Endothelial cell of umbilical vein (primary cell): Measurements from ENCODE around the gene SERPINB11. TPM values are rescaled to one million over a fixed set of nuclear protein-coding genes. Genes with fewer than 3 reads are reported as not detected.

ENCODE experiments used
- BruUV-seq: library from RNA; stranded (reverse); fragments of 400-500 nt; replicated peaks from 2 replicates; lab custom pipeline; 2021; lab: Mats Ljungman, UMichigan
- CTCF ChIA-PET: fragments of 300-600, 350-600 bp; sonication (Branson Sonifier 250); formaldehyde crosslinking; loops from one replicate; lab custom pipeline; 2021; ENCODE audit warnings: antibody characterized with exemption, inconsistent platforms; lab: Charles Lee
- POLR2A ChIA-PET: fragments of 300-600, 350-600 bp; sonication (Branson Sonifier 250); formaldehyde crosslinking; loops from one replicate; lab custom pipeline; 2021; ENCODE audit warnings: antibody characterized with exemption, inconsistent platforms; lab: Charles Lee
- DNase-seq: peaks from one replicate; pipeline ENCODE4 v3.0.0-alpha.2; 2011; ENCODE audit warnings: low read depth, low spot score
- FAIRE-seq: peaks from 2 replicates; lab custom pipeline; 2011; peaks lifted over from hg19 to GRCh38; lab: Jason Lieb, UNC
- H2AFZ ChIP-seq: 2 replicates; pipeline ENCODE4 v1.6.0; 2012; ENCODE audit warnings: low read depth, low read length, control low read depth, inconsistent platforms
- H3K27ac ChIP-seq: 2 replicates; pipeline ENCODE4 v1.5.1; 2011; ENCODE audit warnings: low read depth, mild to moderate bottlenecking, control low read depth, low read length, moderate library complexity; ENCODE audit not compliant: insufficient read depth
- H3K27me3 ChIP-seq, 2 experiments: 2 replicates each; pipeline versions ENCODE4 v1.6.0 to v1.6.1; 2011; ENCODE audit warnings: low read length in 2 of 2, mixed read lengths in 1 of 2; ENCODE audit not compliant: control insufficient read depth in 2 of 2, insufficient read depth in 2 of 2
- H3K36me3 ChIP-seq, 2 experiments: 2 replicates in 1 of 2; 3 replicates in 1 of 2; pipeline ENCODE4 v1.5.1; 2011; ENCODE audit warnings: low read length in 2 of 2, mild to moderate bottlenecking in 1 of 2, moderate library complexity in 1 of 2; ENCODE audit not compliant: control insufficient read depth in 2 of 2, insufficient read depth in 2 of 2; ENCODE audit errors: extremely low read depth in 1 of 2
- H3K4me1 ChIP-seq: 3 replicates; pipeline ENCODE4 v1.5.1; 2011; ENCODE audit warnings: mild to moderate bottlenecking, low read length; ENCODE audit not compliant: control insufficient read depth, insufficient read depth; ENCODE audit errors: extremely low read depth
- H3K4me2 ChIP-seq: 2 replicates; pipeline ENCODE4 v1.6.1; 2011; ENCODE audit warnings: low read length, control low read depth, mixed read lengths; ENCODE audit not compliant: insufficient read depth
- H3K4me3 ChIP-seq, 3 experiments: fragments of 200-600 bp in 1 of 3; sonication (generic), shearing (Covaris generic) in 1 of 3; replicated peaks in 1 of 3; 2 replicates each; pipeline ENCODE4 v1.5.1; 2011 to 2016; ENCODE audit warnings: control low read depth in 3 of 3, low read length in 3 of 3, mild to moderate bottlenecking in 2 of 3, inconsistent platforms in 1 of 3, low read depth in 1 of 3, moderate library complexity in 1 of 3; ENCODE audit not compliant: insufficient read depth in 1 of 3
- H3K79me2 ChIP-seq: 2 replicates; pipeline ENCODE4 v1.6.0; 2012; ENCODE audit warnings: low read length, inconsistent platforms; ENCODE audit not compliant: control insufficient read depth, insufficient read depth
- H3K9ac ChIP-seq: replicated peaks from 2 replicates; pipeline ENCODE3; 2011; ENCODE audit warnings: low read length, control low read depth; ENCODE audit not compliant: insufficient read depth; ENCODE audit errors: extremely low read depth
- H3K9me1 ChIP-seq: replicated peaks from 3 replicates; pipeline ENCODE4 v1.6.0; 2011; ENCODE audit warnings: mild to moderate bottlenecking, low read length; ENCODE audit not compliant: control insufficient read depth, insufficient read depth; ENCODE audit errors: extremely low read depth
- H3K9me3 ChIP-seq: replicated peaks from 2 replicates; pipeline ENCODE4 v1.5.1; 2012; ENCODE audit warnings: low read length, inconsistent platforms; ENCODE audit not compliant: control insufficient read depth, insufficient read depth
- H4K20me1 ChIP-seq: replicated peaks from 2 replicates; pipeline ENCODE3; 2011; ENCODE audit warnings: mild to moderate bottlenecking, low read length; ENCODE audit not compliant: control insufficient read depth, insufficient read depth; ENCODE audit errors: extremely low read depth
- EZH2 ChIP-seq: IDR thresholded peaks from 2 replicates; pipeline ENCODE4 v1.6.1; 2012; ENCODE audit warnings: borderline replicate concordance, low read depth, mild to moderate bottlenecking, moderate library complexity, low read length, inconsistent platforms; ENCODE audit not compliant: severe bottlenecking
- FOS ChIP-seq: IDR thresholded peaks from 2 replicates; pipeline ENCODE4 v1.6.1; 2011; ENCODE audit warnings: mild to moderate bottlenecking, low read length, moderate library complexity, borderline replicate concordance; ENCODE audit not compliant: insufficient read depth
- GATA2 ChIP-seq: IDR thresholded peaks from 2 replicates; pipeline ENCODE4 v1.7.0; 2011; ENCODE audit warnings: low read depth, mild to moderate bottlenecking, moderate library complexity, mixed read lengths, low read length; ENCODE audit not compliant: insufficient read length, insufficient read depth
- JUN ChIP-seq: IDR thresholded peaks from 2 replicates; pipeline ENCODE4 v1.6.1; 2011; ENCODE audit warnings: borderline replicate concordance, low read depth; ENCODE audit not compliant: insufficient read length, insufficient read depth
- POLR2A ChIP-seq: IDR thresholded peaks from 2 replicates; pipeline ENCODE4 v1.6.1; 2012; ENCODE audit warnings: low read depth, mild to moderate bottlenecking, control low read depth, low read length
- POLR2AphosphoS5 ChIP-seq: IDR thresholded peaks from 2 replicates; pipeline ENCODE4 v1.6.1; 2012; ENCODE audit warnings: low read depth, mild to moderate bottlenecking, control low read depth, low read length, moderate library complexity; ENCODE audit not compliant: insufficient read depth
- dilution Hi-C: fragments of 300-500 bp; cut with MboI; formaldehyde crosslinking; loops from one replicate; pipeline ENCODE4 v1.15.0; 2019; ENCODE audit warnings: low sequenced_read_pairs; ENCODE audit not compliant: extremely low pct_ligation_motif_present
- intact Hi-C: fragments of 100-400 bp; cut with micrococcal nuclease; formaldehyde crosslinking; loops from one replicate; pipeline ENCODE4 v1.10.0; 2022
- polyA plus RNA-seq, 4 experiments: library from polyadenylated mRNA; depleted of rRNA in 3 of 4; stranded (reverse) in 3 of 4; unstranded in 1 of 4; fragments of >200 nt; gene quantifications; 2 replicates each; pipeline versions ENCODE4 v1.2.1 to v1.2.3, GENCODE V29; 2011 to 2012; ENCODE audit warnings: missing spikeins in 1 of 4
- total RNA-seq: library from RNA; stranded (reverse); gene quantifications from 2 replicates; pipeline ENCODE4 v1.2.3, GENCODE V29; 2021
- TF ChIP-seq, protein P1 (sequence below), 2 donors: IDR thresholded peaks; 1 replicate in 1 of 2; 2 replicates in 1 of 2; pipeline ENCODE4 v1.5.1; 2011; ENCODE audit warnings: low read length in 2 of 2, mild to moderate bottlenecking in 2 of 2, moderate library complexity in 2 of 2, control low read depth in 1 of 2, inconsistent platforms in 1 of 2, low read depth in 1 of 2; ENCODE audit not compliant: insufficient read depth in 1 of 2; ENCODE audit errors: extremely low read depth in 1 of 2

Gene SERPINB11
- total and polyA plus RNA-seq, 2 donors (not counting 3 experiments of a cell fraction or from before 2014, with no cell fraction given) = not detected

DNA sequence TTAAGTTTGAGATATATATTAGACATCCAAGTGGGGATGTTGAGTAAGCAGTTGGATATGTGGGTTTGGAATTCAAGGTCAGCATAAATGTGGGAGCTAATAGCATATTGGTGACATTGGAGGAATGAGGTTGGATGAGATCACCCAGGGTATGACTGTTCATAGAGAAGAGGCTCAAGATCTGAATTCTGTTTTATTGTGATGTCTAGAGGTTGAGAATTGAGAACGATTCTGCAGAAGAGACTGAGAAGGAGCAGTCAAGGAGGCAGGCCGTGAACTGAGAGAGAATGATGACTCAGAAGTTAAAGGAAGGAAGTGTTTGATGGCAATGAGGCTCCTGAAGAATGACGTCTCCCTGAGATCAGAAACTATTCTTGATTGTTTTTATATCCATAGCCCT, 5.9 kb downstream of the SERPINB11 start:
- Histone ChIP-seq H3K4me3 (no peak overlapping the region), H2AFZ (no peak overlapping the region), H3K4me1 (no peaks in the 10 kb centered on the region), H3K27ac (no peak overlapping the region), H3K36me3 (no peaks in the 10 kb centered on the region), H3K79me2 (no peaks in the 10 kb centered on the region), H3K27me3 (no peaks in the 10 kb centered on the region), H3K9me1 (no peaks in the 10 kb centered on the region), H4K20me1 (no peaks in the 10 kb centered on the region), H3K9me3 (peaks cover 1% of the 10 kb centered on the region), H3K4me2 (no peak overlapping the region), H3K9ac (no peak overlapping the region)
- ChIA-PET CTCF (no interaction called here), POLR2A (no interaction called here)
- intact Hi-C loops = no loop called here
- TF ChIP-seq, protein P1, sequence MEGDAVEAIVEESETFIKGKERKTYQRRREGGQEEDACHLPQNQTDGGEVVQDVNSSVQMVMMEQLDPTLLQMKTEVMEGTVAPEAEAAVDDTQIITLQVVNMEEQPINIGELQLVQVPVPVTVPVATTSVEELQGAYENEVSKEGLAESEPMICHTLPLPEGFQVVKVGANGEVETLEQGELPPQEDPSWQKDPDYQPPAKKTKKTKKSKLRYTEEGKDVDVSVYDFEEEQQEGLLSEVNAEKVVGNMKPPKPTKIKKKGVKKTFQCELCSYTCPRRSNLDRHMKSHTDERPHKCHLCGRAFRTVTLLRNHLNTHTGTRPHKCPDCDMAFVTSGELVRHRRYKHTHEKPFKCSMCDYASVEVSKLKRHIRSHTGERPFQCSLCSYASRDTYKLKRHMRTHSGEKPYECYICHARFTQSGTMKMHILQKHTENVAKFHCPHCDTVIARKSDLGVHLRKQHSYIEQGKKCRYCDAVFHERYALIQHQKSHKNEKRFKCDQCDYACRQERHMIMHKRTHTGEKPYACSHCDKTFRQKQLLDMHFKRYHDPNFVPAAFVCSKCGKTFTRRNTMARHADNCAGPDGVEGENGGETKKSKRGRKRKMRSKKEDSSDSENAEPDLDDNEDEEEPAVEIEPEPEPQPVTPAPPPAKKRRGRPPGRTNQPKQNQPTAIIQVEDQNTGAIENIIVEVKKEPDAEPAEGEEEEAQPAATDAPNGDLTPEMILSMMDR (IDR thresholded peaks at IDR 0.05; ENCODE audit: extremely low read depth in 1 of 2, insufficient read depth in 1 of 2, low read depth in 1 of 2, low read length in 2 of 2) = no peak
- TF ChIP-seq POLR2AphosphoS5 (no peak), EZH2 (no peak), POLR2A (no peak), FOS (peak; percentile 60), JUN (peak; percentile 39), GATA2 (no peak)
- no TSS peak for BruUV-seq
- DNase-seq (peak; percentile 8), FAIRE-seq (peak; percentile 58)
- dilution Hi-C loops = no loop called here
